ES-I3 (cell line): ENCODE measurements around the gene WNT9B.
"Not testable (repeated sequence)": the region's sequence is repeated elsewhere in the genome, so short reads cannot be mapped to it uniquely, and the experiment has no call there.

Experiments used
- H3K36me3 ChIP-seq: 2 replicates; pipeline ENCODE4 v1.6.1; 2013; ENCODE audit warnings: mild to moderate bottlenecking, low read length, control low read depth, moderate library complexity; ENCODE audit not compliant: insufficient read depth
- H3K4me1 ChIP-seq: 2 replicates; pipeline ENCODE4 v1.6.1; 2013; ENCODE audit warnings: mild to moderate bottlenecking, control low read depth, low read length; ENCODE audit not compliant: insufficient read depth
- H3K9ac ChIP-seq: 2 replicates; pipeline ENCODE4 v1.6.1; 2013; ENCODE audit warnings: low read depth, mild to moderate bottlenecking, low read length, moderate library complexity
- H3K9me3 ChIP-seq: 2 replicates; pipeline ENCODE4 v1.6.1; 2013; ENCODE audit warnings: mild to moderate bottlenecking, low read length, moderate library complexity; ENCODE audit not compliant: control insufficient read depth, insufficient read depth

WNT9B gene

DNA sequence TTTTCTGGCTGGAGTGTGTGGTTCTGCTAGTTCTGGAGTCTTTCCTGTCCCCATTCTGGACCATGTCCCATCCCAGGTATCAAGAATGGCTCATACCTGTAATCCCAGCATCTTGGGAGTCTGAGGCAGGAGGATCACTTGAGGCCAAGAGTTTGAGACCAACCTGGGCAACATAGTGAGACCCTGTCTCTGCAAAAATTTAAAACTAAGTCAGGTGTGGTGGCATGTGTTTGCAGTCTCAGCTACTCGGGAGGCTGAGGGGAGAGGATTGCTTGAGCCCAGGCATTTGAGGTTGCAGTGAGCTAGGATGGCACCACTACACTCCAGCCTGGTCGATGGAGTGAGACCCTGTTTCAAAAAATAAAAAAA is 17.6 kb upstream of the WNT9B start:
- H3K36me3 ChIP-seq = no peaks in the 10 kb centered on the region
- H3K4me1 ChIP-seq = peaks cover 19% of the 10 kb centered on the region
- no peak overlapping the region for H3K9ac ChIP-seq
- H3K9me3 ChIP-seq = no peaks in the 10 kb centered on the region

DNA sequence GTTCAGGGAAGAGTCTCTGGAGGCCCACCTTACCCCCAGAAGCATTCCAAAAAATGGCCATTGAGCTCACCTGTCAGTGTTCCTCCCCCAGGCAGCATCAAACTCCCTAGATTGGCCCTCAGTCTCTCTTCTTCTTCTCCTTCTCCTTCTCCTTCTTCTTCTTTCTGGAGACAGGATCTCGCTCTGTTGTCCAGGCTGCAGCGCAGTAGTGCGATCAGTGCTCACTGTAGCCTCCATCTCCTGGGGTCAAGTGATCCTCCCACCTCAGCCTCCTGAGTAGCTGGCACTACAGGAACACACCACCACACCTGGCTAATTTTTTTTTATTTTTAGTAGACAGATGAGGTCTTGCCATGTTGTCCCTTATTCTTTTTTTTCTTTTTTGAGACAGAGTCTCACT is 16.5 kb upstream of the WNT9B start:
- no peak overlapping the region for H3K9ac ChIP-seq
- H3K9me3 ChIP-seq = no peaks in the 10 kb centered on the region
- H3K36me3 ChIP-seq = no peaks in the 10 kb centered on the region

DNA sequence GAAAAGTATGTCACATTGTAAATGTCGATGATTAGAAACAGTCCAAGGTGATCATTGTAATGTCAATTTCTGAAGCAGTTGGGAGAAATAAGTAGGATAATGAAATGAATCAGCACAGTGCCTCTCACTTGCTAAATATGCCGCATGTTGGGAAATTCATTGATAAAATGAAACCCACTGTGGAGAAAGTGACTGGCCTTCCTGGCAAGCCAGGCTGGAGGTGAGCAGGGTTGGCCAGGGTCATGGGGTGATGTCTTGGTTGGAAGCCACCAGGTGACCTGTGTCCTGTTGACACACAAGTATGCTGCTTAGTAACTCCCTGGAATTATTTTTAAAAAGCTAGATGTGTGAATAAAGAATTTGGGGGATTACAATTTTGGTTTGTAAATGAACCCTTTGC is 14.9 kb upstream of the WNT9B start:
- Histone ChIP-seq H3K4me1 (peaks cover 18% of the 10 kb centered on the region), H3K9ac (no peak overlapping the region), H3K9me3 (no peaks in the 10 kb centered on the region), H3K36me3 (no peaks in the 10 kb centered on the region)

More for the DNA sequence above, 16.5 kb upstream of the WNT9B start:
- peaks cover 18% of the 10 kb centered on the region for H3K4me1 ChIP-seq

DNA sequence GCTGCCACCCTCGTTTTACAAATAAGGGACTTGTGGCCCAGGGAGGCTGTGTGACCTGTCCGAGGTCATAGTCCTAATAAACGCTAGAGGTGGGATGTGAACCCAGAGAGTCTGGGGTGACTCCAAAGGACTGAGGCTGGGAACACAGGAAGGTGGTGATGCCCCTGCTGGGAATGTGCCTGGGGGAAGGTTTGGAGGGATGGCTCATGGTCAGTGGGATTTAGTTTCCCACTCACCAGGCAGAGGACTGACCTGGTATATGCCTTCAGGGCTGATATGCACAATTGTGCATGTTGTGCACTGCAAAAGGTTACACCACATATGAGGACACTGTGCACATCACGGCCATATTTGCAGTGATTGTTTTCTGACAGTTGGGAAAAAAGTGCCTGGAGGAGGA is 13.9 kb upstream of the WNT9B start:
- Histone ChIP-seq H3K36me3 (no peaks in the 10 kb centered on the region), H3K9ac (no peak overlapping the region), H3K4me1 (peaks cover 10% of the 10 kb centered on the region), H3K9me3 (no peaks in the 10 kb centered on the region)

DNA sequence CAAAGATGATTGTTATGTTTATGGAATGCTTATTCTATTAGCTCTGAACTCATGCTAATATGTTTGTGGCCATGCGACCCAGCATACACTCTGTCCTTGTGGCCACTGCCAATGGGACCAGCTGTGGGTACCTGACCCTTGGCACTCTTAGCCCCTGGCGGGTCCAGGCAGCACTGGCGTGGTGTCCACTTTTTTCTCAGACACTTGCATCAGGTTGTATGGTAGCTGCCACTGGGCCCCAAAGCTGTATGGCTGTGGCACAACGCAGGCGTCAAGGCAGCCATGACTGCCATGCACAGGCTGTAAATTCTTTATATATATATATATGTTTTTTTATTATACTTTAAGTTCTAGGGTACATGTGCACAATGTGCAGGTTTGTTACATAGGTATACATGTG is 12.2 kb upstream of the WNT9B start:
- Histone ChIP-seq H3K36me3 (no peaks in the 10 kb centered on the region), H3K9ac (no peak overlapping the region), H3K4me1 (no peaks in the 10 kb centered on the region; the same call in 1 of the 2 replicates)

DNA sequence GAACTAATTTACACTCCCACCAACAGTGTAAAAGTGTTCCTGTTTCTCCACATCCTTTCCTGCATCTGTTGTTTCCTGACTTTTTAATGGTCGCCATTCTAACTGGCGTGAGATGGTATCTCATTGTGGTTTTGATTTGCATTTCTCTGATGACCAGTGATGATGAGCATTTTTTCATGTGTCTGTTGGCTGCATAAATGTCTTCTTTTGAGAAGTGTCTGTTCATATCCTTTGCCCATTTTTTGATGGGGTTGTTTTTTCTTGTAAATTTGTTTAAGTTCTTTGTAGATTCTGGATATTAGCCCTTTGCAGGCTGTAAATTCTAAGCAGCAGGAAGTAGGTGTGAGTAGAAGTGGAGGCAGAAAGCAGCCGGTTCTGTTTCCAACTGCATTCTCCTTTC is 10.8 kb upstream of the WNT9B start:
- H3K9me3 ChIP-seq = peaks cover 11% of the 10 kb centered on the region
- not testable (repeated sequence) for H3K9ac ChIP-seq, H3K4me1 ChIP-seq, H3K36me3 ChIP-seq

More for the DNA sequence above, 12.2 kb upstream of the WNT9B start:
- peaks cover 11% of the 10 kb centered on the region for H3K9me3 ChIP-seq

DNA sequence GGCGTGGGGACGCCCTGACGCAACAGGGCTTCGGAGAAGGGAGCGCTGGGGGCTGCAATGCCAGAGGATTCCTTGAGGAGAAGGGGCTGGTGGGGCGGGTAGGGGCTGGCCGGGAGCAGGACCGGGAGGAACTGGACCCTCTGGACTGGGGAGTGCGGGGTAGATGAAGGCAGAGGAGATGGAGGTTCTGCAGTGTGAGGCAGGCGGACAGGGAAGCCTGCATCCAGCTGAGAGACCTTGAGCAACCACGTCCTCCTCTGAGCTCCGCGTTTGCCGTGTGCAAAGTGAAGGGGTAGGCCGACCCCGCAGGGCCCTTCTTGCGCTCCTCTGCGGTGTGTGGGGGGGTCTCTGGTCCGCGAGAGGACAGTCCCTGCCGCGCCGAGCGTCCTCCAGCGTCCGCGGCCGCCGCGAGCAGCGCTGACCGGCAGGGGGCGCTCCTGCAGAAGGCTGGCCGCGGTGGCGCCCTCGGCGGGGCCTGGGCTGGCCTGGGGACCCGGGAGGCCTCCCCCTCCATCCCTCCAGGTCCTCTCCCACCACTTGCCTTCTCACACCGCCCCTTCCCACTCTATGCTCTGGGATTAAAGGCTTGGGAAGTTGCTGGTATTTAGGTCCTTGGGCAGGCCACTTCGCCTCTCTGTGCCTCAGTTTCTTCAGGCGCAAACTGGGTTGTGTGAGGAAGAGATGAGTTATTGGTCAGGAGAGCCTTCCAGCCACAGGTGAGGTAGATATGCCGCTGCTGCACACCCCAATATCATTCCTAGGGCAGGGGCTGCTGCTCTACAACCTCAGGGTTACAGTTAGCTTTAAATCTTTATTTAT is 9.6 kb upstream of the WNT9B start:
- Histone ChIP-seq H3K36me3 (no peaks in the 10 kb centered on the region), H3K4me1 (no peaks in the 10 kb centered on the region), H3K9me3 (peaks cover 11% of the 10 kb centered on the region), H3K9ac (peak overlapping the region; percentile 43)

DNA sequence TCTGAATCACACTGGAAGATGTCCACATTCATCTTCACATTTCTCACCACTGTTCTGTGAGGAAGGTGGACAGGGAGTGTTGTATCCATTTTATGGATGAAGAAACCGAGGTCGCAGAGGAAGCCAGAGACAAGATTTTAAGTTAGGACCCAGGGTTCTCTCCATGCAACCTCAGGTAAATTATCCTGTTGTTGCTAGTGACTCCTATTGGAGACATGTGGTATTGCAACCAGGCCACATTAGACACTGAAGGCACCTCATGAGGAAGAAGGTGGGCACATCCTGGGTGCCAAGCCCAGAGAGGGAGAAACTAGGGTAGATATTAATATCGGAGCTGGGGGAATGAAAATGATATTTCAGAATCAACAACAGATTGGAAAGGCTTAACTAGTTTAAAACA is 8.5 kb upstream of the WNT9B start:
- H3K36me3 ChIP-seq = no peaks in the 10 kb centered on the region
- H3K9ac ChIP-seq = no peak overlapping the region
- H3K4me1 ChIP-seq = no peaks in the 10 kb centered on the region
- peaks cover 11% of the 10 kb centered on the region for H3K9me3 ChIP-seq

DNA sequence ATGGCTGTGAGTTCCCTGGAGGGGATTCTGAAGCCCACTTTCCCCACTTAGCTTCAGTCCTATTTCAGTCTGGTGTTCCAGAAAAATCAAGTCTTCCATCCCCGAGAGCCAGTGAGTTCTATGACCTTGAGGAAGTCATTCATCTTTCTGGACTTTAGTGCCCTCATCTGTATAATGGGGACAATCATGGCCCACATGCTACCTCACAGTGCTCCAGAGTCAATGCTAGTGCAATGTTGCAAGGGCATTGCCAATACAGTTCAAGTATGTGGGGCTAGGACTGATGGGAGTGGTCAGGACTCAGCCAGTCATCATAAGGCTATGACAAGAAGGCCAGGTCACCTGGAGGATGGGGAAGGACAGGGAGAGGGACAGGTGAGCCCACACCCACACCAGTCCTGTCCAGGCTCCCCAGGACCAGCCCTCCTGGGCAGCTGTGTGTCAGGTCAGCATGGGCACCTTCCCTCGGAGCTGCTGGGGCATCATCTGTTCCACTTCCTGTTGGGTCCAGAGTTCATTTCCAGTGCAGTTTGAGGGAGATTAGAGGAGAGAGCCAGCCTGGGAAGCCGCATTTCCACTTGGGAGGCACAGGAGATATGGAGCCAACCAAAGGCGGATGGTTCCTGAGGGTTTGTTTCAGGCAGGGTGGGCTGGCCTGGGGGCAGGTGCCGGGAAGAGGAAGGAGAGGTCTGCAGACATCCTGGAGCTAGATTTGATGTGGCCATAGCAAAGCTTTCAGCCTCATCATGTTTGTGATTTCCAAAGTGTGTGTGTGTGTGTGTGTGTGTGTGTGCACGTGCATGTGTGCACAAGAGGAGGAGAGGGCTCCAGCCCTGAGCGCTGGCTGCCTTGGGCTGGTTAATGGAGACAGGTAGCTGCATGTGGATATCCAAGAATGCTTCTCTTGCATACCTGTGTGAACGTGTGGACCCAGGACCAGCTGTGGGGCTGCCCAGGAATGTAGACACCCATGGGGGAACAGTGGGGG is 3.9 kb upstream of the WNT9B start:
- no peaks in the 10 kb centered on the region for H3K36me3 ChIP-seq
- peaks cover 1% of the 10 kb centered on the region; the same call in 1 of the 2 replicates for H3K4me1 ChIP-seq
- H3K9me3 ChIP-seq = peaks cover 11% of the 10 kb centered on the region
- no peak overlapping the region for H3K9ac ChIP-seq

DNA sequence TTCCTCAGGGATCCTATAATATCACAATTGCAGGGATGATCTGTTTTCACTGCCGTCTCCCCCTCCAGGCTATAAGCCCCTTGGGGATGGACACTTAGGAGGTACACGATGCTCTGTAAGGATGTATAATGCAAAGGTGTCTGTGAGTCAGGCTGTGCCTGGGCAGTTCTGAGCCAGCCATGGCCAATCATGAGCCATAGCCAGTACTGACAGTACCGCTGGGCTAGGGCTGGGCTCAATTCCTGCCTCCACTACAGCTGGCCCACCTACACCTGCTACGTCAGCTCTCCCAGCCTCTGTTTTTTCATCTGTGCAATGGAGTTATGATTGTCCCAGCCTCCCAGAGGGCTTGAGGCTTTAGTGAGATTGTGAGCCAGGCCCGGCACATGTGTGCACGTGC is 2.8 kb upstream of the WNT9B start:
- H3K36me3 ChIP-seq = no peaks in the 10 kb centered on the region
- peaks cover 5% of the 10 kb centered on the region for H3K4me1 ChIP-seq
- H3K9me3 ChIP-seq = peaks cover 1% of the 10 kb centered on the region; the same call in 1 of the 2 replicates
- H3K9ac ChIP-seq = no peak overlapping the region

DNA sequence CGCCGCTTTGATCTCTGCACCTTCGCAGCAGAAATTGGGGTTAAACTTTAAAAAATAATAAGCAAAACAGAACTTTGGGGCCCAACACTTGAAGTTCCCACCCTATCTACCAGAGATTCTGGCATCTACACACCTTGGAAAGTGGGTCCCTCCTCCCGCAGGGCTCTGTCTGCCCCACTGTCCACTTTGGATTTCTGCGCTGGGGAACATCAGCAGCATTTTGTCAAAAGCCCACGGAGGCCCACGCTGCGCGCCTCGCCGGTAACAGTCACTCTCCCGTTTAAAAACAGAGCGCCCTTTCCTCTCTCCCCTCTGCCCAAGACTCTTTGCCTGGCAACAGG is 725 bp upstream of the WNT9B start:
- H3K9ac ChIP-seq = peak overlapping the region; percentile 47
- H3K9me3 ChIP-seq = no peaks in the 10 kb centered on the region
- H3K4me1 ChIP-seq = peaks cover 13% of the 10 kb centered on the region
- H3K36me3 ChIP-seq = no peaks in the 10 kb centered on the region

DNA sequence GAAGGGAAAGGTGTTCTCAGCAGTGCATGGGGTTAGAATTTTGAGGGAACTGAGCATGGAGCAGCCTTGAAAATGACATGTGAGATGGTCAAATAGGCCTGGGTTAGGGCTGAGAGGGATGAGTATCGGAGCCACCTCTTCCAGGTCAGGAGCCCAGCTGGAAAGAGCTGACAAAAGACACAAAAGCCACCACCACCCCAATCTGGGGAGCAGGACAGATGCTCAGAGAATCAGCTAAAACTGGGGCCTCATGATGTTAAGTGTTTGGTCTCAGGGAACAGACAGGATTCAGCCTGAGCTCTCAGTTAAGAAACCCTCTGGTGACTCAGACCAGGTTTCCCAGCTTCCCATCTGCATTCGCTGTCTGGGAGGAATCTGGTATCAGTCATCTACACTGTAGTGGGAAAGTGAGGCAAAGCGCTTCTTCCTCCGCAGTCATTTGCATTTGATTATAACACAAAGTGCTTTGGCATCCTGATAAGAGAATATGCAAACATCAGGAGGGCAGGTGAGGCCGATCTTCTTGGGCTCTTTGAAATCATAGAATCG is 2.6 kb downstream of the WNT9B start:
- H3K36me3 ChIP-seq = no peaks in the 10 kb centered on the region
- no peak overlapping the region for H3K9ac ChIP-seq
- no peaks in the 10 kb centered on the region for H3K9me3 ChIP-seq
- H3K4me1 ChIP-seq = peaks cover 13% of the 10 kb centered on the region

DNA sequence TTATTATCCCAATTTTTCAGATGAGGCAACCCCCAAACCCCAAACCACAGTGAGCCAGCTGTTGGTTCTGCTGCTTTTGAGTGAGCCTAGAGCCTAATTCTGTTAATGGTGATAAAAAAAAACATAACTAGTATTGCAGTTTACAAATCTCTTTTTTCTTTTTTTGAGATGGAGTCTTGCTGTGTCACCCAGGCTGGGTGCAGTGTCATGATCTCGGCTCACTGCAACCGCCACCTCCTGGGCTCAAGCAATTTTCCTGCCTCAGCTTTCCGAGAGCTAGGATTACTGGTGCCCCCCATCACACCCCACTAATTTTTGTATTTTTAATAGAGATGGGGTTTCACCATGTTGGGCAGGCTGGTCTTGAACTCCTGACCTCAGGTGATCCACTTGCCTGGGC is 3.1 kb downstream of the WNT9B start:
- Histone ChIP-seq H3K36me3 (no peaks in the 10 kb centered on the region), H3K9me3 (no peaks in the 10 kb centered on the region), H3K9ac (no peak overlapping the region), H3K4me1 (peaks cover 13% of the 10 kb centered on the region)

DNA sequence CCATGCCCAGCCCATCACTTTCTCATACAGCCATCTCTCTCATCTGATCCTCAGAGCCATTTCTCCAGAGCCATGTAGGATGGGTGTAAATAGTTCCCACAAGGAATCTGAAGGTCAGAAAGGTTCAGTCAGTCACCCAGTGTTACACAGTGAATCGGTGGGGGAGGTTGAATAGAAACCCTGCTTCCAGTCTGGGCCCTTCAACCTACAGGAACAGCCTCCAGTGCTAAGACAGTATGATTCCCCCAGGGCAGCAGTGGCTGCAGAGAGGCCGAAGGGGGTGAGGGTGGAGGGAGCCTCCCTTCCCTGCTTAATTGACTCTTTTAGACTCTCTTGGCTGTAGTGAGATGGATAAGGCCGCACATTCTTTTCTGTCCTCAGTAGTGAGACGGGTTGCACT is 3.6 kb downstream of the WNT9B start:
- Histone ChIP-seq H3K9me3 (no peaks in the 10 kb centered on the region), H3K4me1 (peaks cover 13% of the 10 kb centered on the region), H3K9ac (no peak overlapping the region), H3K36me3 (no peaks in the 10 kb centered on the region)
